ENCODE results near the gene SLC25A38.

- no peak for TF ChIP-seq CTCF (conservative IDR thresholded peaks at IDR 0.05; ENCODE audit: low read length)
- TF ChIP-seq EZH2phosphoT487 (IDR thresholded peaks at IDR 0.05; ENCODE audit: borderline replicate concordance), result no peak
These were observed 43.1 kb downstream of the SLC25A38 start for GRCh38 chr3:39426312-39426711.

Measured in Loucy (cell line).